Transverse colon (tissue), 4 donors: ENCODE data around the gene SRSF7. TPM values are rescaled to one million over a fixed set of nuclear protein-coding genes. Genes with fewer than 3 reads are reported as not detected.

Source experiments
- DNase-seq: peaks from one replicate; pipeline ENCODE4 v3.0.0-alpha.2; 2019
- H3K27ac ChIP-seq, 4 donors: fragments of 200-600 bp; sonication (generic); 2 replicates each; pipeline ENCODE4 v1.5.1; 2016 to 2018; ENCODE audit warnings: inconsistent platforms in 4 of 4
- H3K27me3 ChIP-seq: fragments of 200-600 bp; sonication (generic); 2 replicates; pipeline ENCODE4 v1.5.1; 2017; ENCODE audit warnings: inconsistent platforms
- H3K36me3 ChIP-seq, 4 donors: fragments of 200-600 bp; sonication (generic); 2 replicates each; pipeline ENCODE4 v1.5.1; 2017 to 2019; ENCODE audit warnings: inconsistent platforms in 4 of 4
- H3K4me1 ChIP-seq, 4 donors: fragments of 200-600 bp; sonication (generic); 2 replicates each; pipeline ENCODE4 v1.5.1; 2017 to 2020; ENCODE audit warnings: inconsistent platforms in 4 of 4
- H3K4me3 ChIP-seq, 4 donors: fragments of 200-600 bp; sonication (generic); 1 replicate in 1 of 4; 2 replicates in 3 of 4; pipeline versions ENCODE4 v1.5.1 to v1.6.1; 2017 to 2019; ENCODE audit warnings: inconsistent platforms in 4 of 4
- H3K9me3 ChIP-seq, 2 donors: fragments of 200-600 bp; sonication (generic); 2 replicates each; pipeline ENCODE4 v1.5.1; 2017 to 2019; ENCODE audit warnings: inconsistent platforms in 2 of 2
- CTCF ChIP-seq, 5 experiments: fragments of 200-600 bp in 3 of 5; fragments of 450-650 bp in 2 of 5; sonication (generic) in 3 of 5; IDR thresholded peaks; 1 replicate in 2 of 5; 2 replicates in 3 of 5; pipeline ENCODE4 v1.5.1; 2016 to 2017; ENCODE audit warnings: antibody characterized with exemption in 5 of 5, inconsistent platforms in 3 of 5, mild to moderate bottlenecking in 2 of 5, moderate library complexity in 1 of 5
- EP300 ChIP-seq: sonication (generic); formaldehyde crosslinking; IDR thresholded peaks from one replicate; pipeline ENCODE4 v1.6.1; 2017; ENCODE audit warnings: antibody characterized with exemption, low read depth
- POLR2A ChIP-seq: fragments of 450-650 bp; IDR thresholded peaks from one replicate; pipeline ENCODE4 v1.6.1; 2016; ENCODE audit warnings: antibody characterized with exemption, mild to moderate bottlenecking, moderate library complexity
- POLR2AphosphoS5 ChIP-seq, 3 donors: sonication (generic); formaldehyde crosslinking; IDR thresholded peaks; one replicate each; pipeline ENCODE4 v1.6.1; 2016; ENCODE audit warnings: antibody characterized with exemption in 3 of 3
- WGBS, 2 donors: methylation state at CpG; one replicate each; pipeline ENCODE4 v1.1.5; 2018; ENCODE audit warnings: low coverage in 1 of 2; 5-methylcytosine and 5-hydroxymethylcytosine counted together
- in situ Hi-C, 4 donors: fragments of 200-750 bp; cut with MboI; loops; one replicate each; pipeline versions ENCODE4 v1.15.0 to v1.15.1; 2017; ENCODE audit warnings: low sequenced_read_pairs in 3 of 4, low pct_ligation_motif_present in 1 of 4, low pct_unique_long_range_greater_than_20kb in 1 of 4
- intact Hi-C: fragments of 100-400 bp; cut with DNase I; formaldehyde crosslinking; loops from one replicate; pipeline ENCODE4 v1.15.1; 2023; ENCODE audit warnings: low total_unique reads
- total RNA-seq, 4 donors: library from RNA; depleted of rRNA; stranded (reverse); fragments of >200 nt; gene quantifications; one replicate each; pipeline ENCODE4 v1.1.0, GENCODE V29; 2016

Gene SRSF7
- total RNA-seq, 4 donors from 2014 or later, result 75.6 to 153 (median 95.0) TPM

- intact Hi-C loops (no loop called here), in situ Hi-C loops (no loop called here)
- Histone ChIP-seq H3K27me3 (no peaks in the 10 kb centered on the region), H3K9me3 (no peaks in the 10 kb centered on the region), H3K4me3 (no peak overlapping the region), H3K4me1 (peaks cover 6 to 26% (median 15%) of the 10 kb centered on the region in 4 donors), H3K27ac (peak overlapping the region in 2 of 4 donors; percentile 17 to 43), H3K36me3 (peaks cover 0 to 7% (median 0%) of the 10 kb centered on the region in 4 donors)
- no peak for TF ChIP-seq CTCF (IDR thresholded peaks at IDR 0.05)
- DNase-seq, result no peak
- 76 to 78% methylated on average over 9 of the region's 9 CpGs for WGBS, 2 donors
Measured at GRCh38 chr2:38700113-38700785, 50.9 kb downstream of the SRSF7 start.

GRCh38 chr2:38698467-38699003 lies 52.6 kb downstream of the SRSF7 start:
- no peaks in the 10 kb centered on the region for H3K27me3 ChIP-seq
- peaks cover 6 to 26% (median 15%) of the 10 kb centered on the region in 4 donors for H3K4me1 ChIP-seq
- no peak overlapping the region for H3K4me3 ChIP-seq
- H3K9me3 ChIP-seq, result no peaks in the 10 kb centered on the region
- 85 to 88% methylated on average over 4 to 5 of the region's 5 CpGs for WGBS, 2 donors
- intact Hi-C loops (no loop called here), in situ Hi-C loops (no loop called here)
- H3K36me3 ChIP-seq, result peaks cover 0 to 15% (median 0%) of the 10 kb centered on the region in 4 donors
- no peak overlapping the region for H3K27ac ChIP-seq
- no peak for DNase-seq
- TF ChIP-seq POLR2AphosphoS5 (IDR thresholded peaks at IDR 0.05), result no peak
- no peak for TF ChIP-seq EP300
- TF ChIP-seq CTCF (IDR thresholded peaks at IDR 0.05), result no peak
- TF ChIP-seq POLR2A, result no peak

- in situ Hi-C loops, result no loop called here
- Histone ChIP-seq H3K27me3 (no peaks in the 10 kb centered on the region), H3K9me3 (no peaks in the 10 kb centered on the region), H3K27ac (no peak overlapping the region), H3K4me3 (no peak overlapping the region), H3K4me1 (peaks cover 4 to 34% (median 19%) of the 10 kb centered on the region in 4 donors), H3K36me3 (peaks cover 0 to 18% (median 0%) of the 10 kb centered on the region in 4 donors)
- DNase-seq, result peak; percentile 21
- TF ChIP-seq CTCF (IDR thresholded peaks at IDR 0.05) (no peak), EP300 (no peak), POLR2AphosphoS5 (IDR thresholded peaks at IDR 0.05) (no peak)
- intact Hi-C loops, result no loop called here
- WGBS, 2 donors, result 54 to 66% methylated on average over 8 of the region's 8 CpGs
Measured at GRCh38 chr2:38697116-38697840, 53.9 kb downstream of the SRSF7 start.

Other genes with a start within 250 kb of the SRSF7 start
- 10 to 100 TPM; 45.2 to 59.7 (median 54.4) TPM for gene HNRNPLL, start 148.4 kb downstream of the SRSF7 start, total RNA-seq
- 10 to 100 TPM; 35.5 to 80.6 (median 70.9) TPM for gene GALM, start 85.2 kb downstream of the SRSF7 start, total RNA-seq
- 1 to 10 TPM in 3 of 4 donors, not detected in 1; 1.8 to 5.9 (median 3.8) TPM for gene GEMIN6, start 26.8 kb upstream of the SRSF7 start, total RNA-seq
- 10 to 100 TPM in 2 of 4 donors, 1 to 10 TPM in 2; 1.5 to 29.7 (median 10.6) TPM for gene DHX57, start 124.6 kb upstream of the SRSF7 start, total RNA-seq
- gene MORN2, start 124.6 kb upstream of the SRSF7 start, total RNA-seq, result 10 to 100 TPM in 2 of 4 donors, 1 to 10 TPM in 1, not detected in 1; 10.0 to 14.6 (median 12.9) TPM
- gene ARHGEF33, start 138.5 kb upstream of the SRSF7 start, total RNA-seq, result under 1 TPM in 2 of 4 donors, not detected in 2; 0.14 to 0.32 TPM